Glomerular endothelial cell (primary cell): ENCODE results near the gene SCYL1. TPM values are rescaled to one million over a fixed set of nuclear protein-coding genes. Genes with fewer than 3 reads are reported as not detected.

ENCODE experiments used
- DNase-seq: peaks from one replicate; pipeline ENCODE4 v3.0.0-alpha.2; 2011; ENCODE audit warnings: low read depth, low spot score; ENCODE audit errors: extremely low read depth
- total RNA-seq: library from RNA; depleted of rRNA; stranded (reverse); fragments of >200 nt; gene quantifications from 2 replicates; pipeline ENCODE4 v1.2.3, GENCODE V29; 2015

SCYL1 gene
- total RNA-seq, 1 donor from 2014 or later, result 104 TPM

GRCh38 chr11:65551572-65552387 lies 26.9 kb downstream of the SCYL1 start:
- DNase-seq, result no peak

GRCh38 chr11:65552388-65552951 lies 27.6 kb downstream of the SCYL1 start:
- DNase-seq, result no peak

- no peak for DNase-seq
These were observed 28.6 kb downstream of the SCYL1 start for GRCh38 chr11:65553301-65554001.

GRCh38 chr11:65554057-65554818 lies 29.4 kb downstream of the SCYL1 start:
- DNase-seq, result no peak

- no peak for DNase-seq
These were observed 30.1 kb downstream of the SCYL1 start for GRCh38 chr11:65554842-65555430.

GRCh38 chr11:65555693-65556231 lies 30.9 kb downstream of the SCYL1 start:
- no peak for DNase-seq

GRCh38 chr11:65556470-65557279 lies 31.8 kb downstream of the SCYL1 start:
- DNase-seq, result no peak

- no peak for DNase-seq
These were observed 32.6 kb downstream of the SCYL1 start for GRCh38 chr11:65557280-65558001.

- DNase-seq, result no peak
These were observed 33.4 kb downstream of the SCYL1 start, which contains the start of gene LTBP3 for GRCh38 chr11:65558002-65558929. TSS of gene LTBP3 (minus strand) at chr11:65558359. CDS start at chr11:65557959, 400 bp downstream.

- no peak for DNase-seq
These were observed 34.1 kb downstream of the SCYL1 start for GRCh38 chr11:65558930-65559509.

GRCh38 chr11:65559535-65559934 lies 34.7 kb downstream of the SCYL1 start:
- DNase-seq, result no peak

GRCh38 chr11:65559951-65560537 lies 35.2 kb downstream of the SCYL1 start:
- DNase-seq, result no peak

GRCh38 chr11:65560555-65561418 lies 35.9 kb downstream of the SCYL1 start:
- DNase-seq, result no peak

GRCh38 chr11:65562020-65562419 lies 37.1 kb downstream of the SCYL1 start:
- no peak for DNase-seq

GRCh38 chr11:65562788-65563187 lies 37.9 kb downstream of the SCYL1 start:
- no peak for DNase-seq

- DNase-seq, result no peak
These were observed 38.7 kb downstream of the SCYL1 start for GRCh38 chr11:65563601-65564000.
